Measurements from ENCODE around the gene SUPT3H.

SUPT3H gene

GRCh38 chr6:45272626-45273025 is 105.1 kb downstream of the SUPT3H start:
- DNase-seq (ENCODE audit: extremely low read depth, low read depth): no peak
- TF ChIP-seq CTCF (IDR thresholded peaks at IDR 0.05; ENCODE audit: low read depth, low read length, missing control alignments): no peak

DNA sequence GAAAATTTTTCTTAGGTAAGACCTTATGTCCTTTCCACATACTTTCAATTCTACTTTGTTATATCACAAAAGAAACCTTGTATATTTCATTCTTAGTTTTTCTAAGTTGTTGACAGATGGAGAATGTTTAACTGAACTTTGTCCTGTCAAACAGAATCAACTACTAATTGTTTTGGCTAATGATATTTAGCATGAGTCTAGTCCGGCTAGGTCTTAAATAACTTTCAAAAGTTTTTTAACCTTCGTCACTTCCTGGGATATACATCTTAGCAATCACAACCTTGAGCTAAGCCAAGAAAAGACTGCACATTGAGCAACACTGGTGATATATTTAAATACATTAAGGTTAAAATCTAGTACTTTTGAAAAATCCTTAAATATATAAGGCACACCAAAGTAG is 112.5 kb downstream of the SUPT3H start:
- DNase-seq (ENCODE audit: extremely low read depth, low read depth): no peak
- TF ChIP-seq CTCF (IDR thresholded peaks at IDR 0.05; ENCODE audit: low read depth, low read length, missing control alignments): no peak
- no peak overlapping the region for H3K4me3 ChIP-seq (replicated peaks; ENCODE audit: low read depth, low read length)

More at GRCh38 chr6:45272626-45273025, 105.1 kb downstream of the SUPT3H start:
- H3K4me3 ChIP-seq (replicated peaks; ENCODE audit: low read depth, low read length): no peak overlapping the region

- H3K4me3 ChIP-seq (replicated peaks; ENCODE audit: low read depth, low read length): no peak overlapping the region
- no peak for TF ChIP-seq CTCF (IDR thresholded peaks at IDR 0.05; ENCODE audit: low read depth, low read length, missing control alignments)
- DNase-seq (ENCODE audit: extremely low read depth, low read depth): no peak
Observed at GRCh38 chr6:45260696-45261095, 117.0 kb downstream of the SUPT3H start.

DNA sequence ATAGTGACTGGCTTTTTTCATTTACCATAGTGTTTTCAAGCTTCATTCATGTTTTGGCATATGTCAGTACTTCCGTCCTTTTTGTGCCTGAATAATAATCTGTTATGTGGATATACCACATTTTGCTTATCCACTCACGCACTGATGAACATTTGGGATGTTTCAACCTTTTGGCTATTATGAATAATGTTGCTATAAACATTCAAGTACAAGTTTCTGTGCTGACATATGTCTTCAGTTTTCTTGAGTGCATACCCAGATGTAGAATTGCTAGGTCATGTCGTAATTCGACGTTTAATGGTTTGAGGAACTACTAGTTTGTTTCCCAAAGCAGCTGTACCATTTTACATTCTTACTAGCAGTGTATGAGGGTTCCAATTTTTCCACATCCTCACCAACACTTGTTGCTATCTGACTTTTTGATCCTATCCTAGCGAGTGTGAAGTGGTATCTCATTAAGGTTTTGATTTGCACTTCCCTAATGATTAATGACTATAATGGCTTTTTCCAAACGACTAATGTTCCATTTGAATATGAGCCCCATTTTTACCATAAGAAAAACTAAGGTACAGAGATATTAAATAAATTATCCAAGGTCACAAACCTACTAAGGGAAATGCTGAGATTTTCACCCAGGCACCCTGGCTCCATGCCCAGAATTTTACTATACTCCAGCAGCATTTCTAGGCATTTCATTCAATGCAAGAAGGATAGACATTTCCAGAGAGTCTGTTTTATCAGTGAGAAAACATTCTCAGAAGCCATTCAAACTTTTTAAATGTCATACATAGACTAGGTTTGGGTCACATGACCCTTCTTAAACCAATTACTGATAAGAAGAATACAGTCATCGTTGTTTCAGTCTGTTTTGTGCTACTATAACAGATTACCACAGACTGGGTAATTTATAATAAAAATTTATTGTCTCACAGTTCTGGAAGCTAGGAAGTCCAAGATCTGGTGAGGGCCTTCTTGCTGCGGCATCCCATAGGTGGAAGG is 120.7 kb downstream of the SUPT3H start:
- no peak for TF ChIP-seq CTCF (IDR thresholded peaks at IDR 0.05; ENCODE audit: low read depth, low read length, missing control alignments)
- H3K4me3 ChIP-seq (replicated peaks; ENCODE audit: low read depth, low read length): no peak overlapping the region
- no peak for DNase-seq (ENCODE audit: extremely low read depth, low read depth)

DNA sequence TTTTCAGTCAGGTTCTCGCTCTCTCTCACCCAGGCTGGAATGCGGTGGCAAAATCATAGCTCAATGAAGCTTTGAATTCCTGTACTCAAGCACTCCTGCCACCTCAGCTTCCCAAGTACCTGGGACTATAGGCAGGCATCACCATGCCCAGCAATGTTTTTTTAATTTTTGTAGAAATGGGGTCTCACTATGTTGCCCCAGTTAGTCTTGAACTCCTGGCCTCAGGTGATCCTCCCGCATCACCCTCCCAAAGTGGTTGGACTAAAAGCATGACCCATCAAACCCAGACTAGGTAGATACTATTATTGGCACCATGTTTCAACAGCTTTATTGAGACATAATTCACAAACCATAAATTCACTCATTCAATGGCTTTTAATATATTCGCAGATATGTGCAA is 122.3 kb downstream of the SUPT3H start:
- DNase-seq (ENCODE audit: extremely low read depth, low read depth): no peak
- no peak overlapping the region for H3K4me3 ChIP-seq (replicated peaks; ENCODE audit: low read depth, low read length)
- no peak for TF ChIP-seq CTCF (IDR thresholded peaks at IDR 0.05; ENCODE audit: low read depth, low read length, missing control alignments)

DNA sequence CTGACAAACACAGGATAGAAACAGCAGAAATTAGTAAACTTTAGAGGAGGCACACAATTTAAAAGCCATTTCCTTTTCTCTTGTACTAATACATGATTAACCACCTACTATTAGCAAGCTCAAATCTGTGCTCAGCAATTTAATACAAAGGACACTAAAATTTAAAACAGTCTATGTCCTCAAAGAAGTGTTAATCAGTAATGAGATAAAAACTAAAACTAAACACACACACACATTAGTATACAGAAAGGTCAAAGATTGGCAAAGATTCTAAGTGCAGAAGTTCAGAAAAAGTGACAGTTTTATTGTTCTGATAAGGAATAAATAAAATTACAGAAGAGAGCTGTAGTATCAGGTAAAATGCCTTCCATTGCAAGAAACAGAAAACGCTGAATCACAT is 123.5 kb downstream of the SUPT3H start:
- TF ChIP-seq CTCF (IDR thresholded peaks at IDR 0.05; ENCODE audit: low read depth, low read length, missing control alignments): no peak
- no peak for DNase-seq (ENCODE audit: extremely low read depth, low read depth)
- H3K4me3 ChIP-seq (replicated peaks; ENCODE audit: low read depth, low read length): no peak overlapping the region
